CD14-positive monocyte (primary cell): Measurements from ENCODE around the gene ELF1. TPM values are rescaled to one million over a fixed set of nuclear protein-coding genes. Genes with fewer than 3 reads are reported as not detected.

Source experiments
- DNase-seq, 3 donors: peaks; one replicate each; pipeline ENCODE4 v3.0.0-alpha.2; 2011 to 2022
- H2AFZ ChIP-seq: 2 replicates; pipeline ENCODE4 v1.6.0; 2012; ENCODE audit warnings: mild to moderate bottlenecking, low read depth, low read length, inconsistent platforms; ENCODE audit not compliant: insufficient read depth, poor library complexity, severe bottlenecking
- H3K27ac ChIP-seq, 2 donors: 1 replicate in 1 of 2; 2 replicates in 1 of 2; pipeline ENCODE4 v1.5.1; 2012 to 2013; ENCODE audit warnings: low read length in 2 of 2, control low read depth in 1 of 2, inconsistent platforms in 1 of 2, low read depth in 1 of 2, mild to moderate bottlenecking in 1 of 2
- H3K27me3 ChIP-seq, 2 donors: one replicate each; pipeline versions ENCODE4 v1.6.0 to v1.6.1; 2011 to 2013; ENCODE audit warnings: low read length in 2 of 2; ENCODE audit not compliant: control insufficient read depth in 2 of 2, insufficient read depth in 2 of 2
- H3K36me3 ChIP-seq, 2 donors: replicated peaks in 1 of 2; 1 replicate in 1 of 2; 2 replicates in 1 of 2; pipeline versions ENCODE4 v1.5.1 to v1.6.1; 2012 to 2013; ENCODE audit warnings: low read length in 2 of 2, control low read depth in 1 of 2, inconsistent platforms in 1 of 2, mild to moderate bottlenecking in 1 of 2; ENCODE audit not compliant: insufficient read depth in 2 of 2, control insufficient read depth in 1 of 2
- H3K4me1 ChIP-seq, 2 donors: 1 replicate in 1 of 2; 2 replicates in 1 of 2; pipeline versions ENCODE4 v1.5.1 to v1.6.1; 2012 to 2013; ENCODE audit warnings: low read length in 2 of 2, control low read depth in 1 of 2, inconsistent platforms in 1 of 2, mild to moderate bottlenecking in 1 of 2, moderate library complexity in 1 of 2; ENCODE audit not compliant: insufficient read depth in 2 of 2, control insufficient read depth in 1 of 2
- H3K4me2 ChIP-seq: replicated peaks from 2 replicates; pipeline ENCODE3; 2012; ENCODE audit warnings: low read length, moderate library complexity, mild to moderate bottlenecking; ENCODE audit not compliant: poor library complexity, severe bottlenecking; ENCODE audit errors: extremely low read depth
- H3K4me3 ChIP-seq, 3 experiments: fragments of 200-600 bp in 1 of 3; sonication (generic) in 1 of 3; replicated peaks in 1 of 3; 1 replicate in 2 of 3; 2 replicates in 1 of 3; pipeline ENCODE4 v1.5.1; 2011 to 2013; ENCODE audit warnings: low read length in 3 of 3, mild to moderate bottlenecking in 3 of 3, control low read depth in 2 of 3, low read depth in 2 of 3, inconsistent platforms in 1 of 3, moderate library complexity in 1 of 3
- H3K79me2 ChIP-seq: 2 replicates; pipeline ENCODE4 v1.6.0; 2012; ENCODE audit warnings: mild to moderate bottlenecking, control low read depth, inconsistent platforms, low read length, moderate library complexity; ENCODE audit not compliant: insufficient read depth
- H3K9ac ChIP-seq: 2 replicates; pipeline ENCODE4 v1.6.0; 2017; ENCODE audit warnings: low read length, mild to moderate bottlenecking; ENCODE audit not compliant: insufficient read depth, poor library complexity, severe bottlenecking
- H3K9me3 ChIP-seq, 2 donors: replicated peaks in 1 of 2; 1 replicate in 1 of 2; 2 replicates in 1 of 2; pipeline versions ENCODE4 v1.5.1 to v1.6.1; 2012 to 2013; ENCODE audit warnings: low read length in 2 of 2, control low read depth in 1 of 2; ENCODE audit not compliant: control insufficient read depth in 1 of 2, insufficient read depth in 1 of 2
- H4K20me1 ChIP-seq: 2 replicates; pipeline ENCODE4 v1.6.0; 2012; ENCODE audit warnings: mild to moderate bottlenecking, low read length, control low read depth, moderate library complexity; ENCODE audit not compliant: insufficient read depth
- H3K27ac Mint-ChIP-seq, 7 donors: one replicate each; pipeline ENCODE4 v1.8.0; 2020; ENCODE audit warnings: mild to moderate bottlenecking in 7 of 7, mixed read lengths in 7 of 7, moderate library complexity in 6 of 7, inconsistent platforms in 2 of 7
- H3K27me3 Mint-ChIP-seq, 3 donors: one replicate each; pipeline ENCODE4 v1.8.0; 2021 to 2022; ENCODE audit warnings: low read depth in 3 of 3, mild to moderate bottlenecking in 3 of 3, mixed read lengths in 3 of 3, moderate library complexity in 3 of 3, inconsistent platforms in 1 of 3
- H3K36me3 Mint-ChIP-seq, 2 donors: one replicate each; pipeline ENCODE4 v1.8.0; 2020; ENCODE audit warnings: mixed read lengths in 2 of 2, inconsistent platforms in 1 of 2, mild to moderate bottlenecking in 1 of 2
- H3K4me1 Mint-ChIP-seq: one replicate; pipeline ENCODE4 v1.8.0; 2020; ENCODE audit warnings: mild to moderate bottlenecking, mixed read lengths
- H3K4me3 Mint-ChIP-seq, 2 donors: one replicate each; pipeline ENCODE4 v1.8.0; 2020; ENCODE audit warnings: mild to moderate bottlenecking in 2 of 2, mixed read lengths in 2 of 2, moderate library complexity in 1 of 2
- H3K9me3 Mint-ChIP-seq, 7 donors: one replicate each; pipeline ENCODE4 v1.8.0; 2020 to 2022; ENCODE audit warnings: mixed read lengths in 7 of 7, mild to moderate bottlenecking in 6 of 7, moderate library complexity in 6 of 7, inconsistent platforms in 2 of 7
- CTCF ChIP-seq: fragments of 200-600 bp; IDR thresholded peaks from one replicate; pipeline ENCODE4 v1.8.0; 2022; ENCODE audit warnings: antibody characterized with exemption, mild to moderate bottlenecking
- WGBS: methylation state at CpG from one replicate; pipeline ENCODE4 v1.1.5; 2013; ENCODE audit warnings: missing lambda C conversion rate; ENCODE audit not compliant: insufficient coverage; 5-methylcytosine and 5-hydroxymethylcytosine counted together
- intact Hi-C, 2 donors: fragments of 100-400 bp; cut with micrococcal nuclease; formaldehyde crosslinking; loops; one replicate each; pipeline versions ENCODE4 v1.15.0 to v1.15.1; 2023
- polyA minus RNA-seq: library from RNA; depleted of rRNA, polyadenylated mRNA; stranded (reverse); fragments of >200 nt; gene quantifications from 2 replicates; pipeline ENCODE4 v1.2.3, GENCODE V29; 2012
- polyA plus RNA-seq, 3 donors: library from polyadenylated mRNA; depleted of rRNA in 1 of 3; unstranded in 2 of 3; stranded (reverse) in 1 of 3; fragments of 300-500 nt in 2 of 3; fragments of >200 nt in 1 of 3; fragmentation: Illumina TruSeq in 2 of 3; gene quantifications; 1 replicate in 2 of 3; 2 replicates in 1 of 3; pipeline ENCODE4 v1.2.3, GENCODE V29; 2012 to 2021
- total RNA-seq, 12 experiments: library from RNA in 1 of 12; stranded (reverse) in 1 of 12; fragments of 120-200 nt in 1 of 12; gene quantifications; one replicate each; pipeline ENCODE4 v1.2.4 and lab custom pipeline; 2013 to 2026; ENCODE audit warnings: mixed read lengths in 6 of 12, inconsistent platforms in 1 of 12

Gene ELF1
- total RNA-seq (2013): 111 TPM
- 10 to 100 TPM; 63.1 to 83.3 (median 83.3) TPM for polyA plus RNA-seq
- 99.1 and 137 TPM in 2 replicates for polyA minus RNA-seq
- 238 to 567 (median 492) reads per million in 11 experiments for total RNA-seq (lab: John Stamatoyannopoulos, UW)

- Mint-ChIP-seq H3K36me3 (peaks cover 12 to 14% of the 10 kb centered on the region in 2 donors), H3K27me3 (no peaks in the 10 kb centered on the region), H3K9me3 (no peaks in the 10 kb centered on the region), H3K27ac (peak within 1 kb of the TSS; percentile 97 to 100 (median 99)), H3K4me3 (peak within 1 kb of the TSS; percentile 83 to 93), H3K4me1 (peaks cover 38% of the 10 kb centered on the region)
- H3K27me3 ChIP-seq: no peaks in the 10 kb centered on the region
- H3K4me2 ChIP-seq: peak within 1 kb of the TSS; percentile 79
- DNase-seq: peak; percentile 89 to 94 (median 94)
- peaks cover 29% of the 10 kb centered on the region for H4K20me1 ChIP-seq
- H3K36me3 ChIP-seq: peaks cover 0 to 4% of the 10 kb centered on the region in 2 donors
- TF ChIP-seq CTCF: no peak
- no peaks in the 10 kb centered on the region for H3K9me3 ChIP-seq
- H3K79me2 ChIP-seq: peaks cover 97% of the 10 kb centered on the region
- 0% methylated on average over 1 of the region's 4 CpGs for WGBS
- H3K4me3 ChIP-seq: peak within 1 kb of the TSS; percentile 86 to 100 (median 89)
- peak within 1 kb of the TSS; percentile 71 to 100 for H3K27ac ChIP-seq
- H2AFZ ChIP-seq: no peak within 1 kb of the TSS
- H3K9ac ChIP-seq: peak within 1 kb of the TSS; percentile 99
- H3K4me1 ChIP-seq: peaks cover 32 to 38% of the 10 kb centered on the region in 2 donors
- intact Hi-C loops: loop anchor here (2.0 to 5.0 kb wide), 3 partner anchors 33 to 42 kb away; partner anchors contain the start of gene WBP4 (in 1 of the 2)
Measured at GRCh38 chr13:41019011-41019487, at the start of gene ELF1. ELF1 (minus strand) TSS chr13:41019316; CDS start chr13:40982054, 37,262 bp downstream.

GRCh38 chr13:41065078-41065477, 46.0 kb upstream of the ELF1 start:
- no peaks in the 10 kb centered on the region for H3K9me3 ChIP-seq
- H3K4me1 ChIP-seq: peaks cover 7 to 13% of the 10 kb centered on the region in 2 donors
- H3K4me2 ChIP-seq: no peak overlapping the region
- no peak overlapping the region for H3K9ac ChIP-seq
- H3K27ac ChIP-seq: no peak overlapping the region
- H3K4me1 Mint-ChIP-seq: peaks cover 11% of the 10 kb centered on the region
- no peak overlapping the region for H2AFZ ChIP-seq
- peaks cover 54 to 62% of the 10 kb centered on the region in 2 donors for H3K36me3 ChIP-seq
- H3K36me3 Mint-ChIP-seq: peaks cover 45 to 55% of the 10 kb centered on the region in 2 donors
- H3K27me3 ChIP-seq: no peaks in the 10 kb centered on the region
- DNase-seq: no peak
- H3K4me3 Mint-ChIP-seq: no peak overlapping the region
- TF ChIP-seq CTCF: no peak
- intact Hi-C loops: loop anchor here in 1 of 2 donors (10.0 kb wide), 1 partner anchor 280 kb away; the partner anchor contains the start of gene SLC25A15
- no peak overlapping the region for H3K4me3 ChIP-seq
- H3K9me3 Mint-ChIP-seq: peaks cover 0 to 2% (median 0%) of the 10 kb centered on the region in 7 donors
- H3K79me2 ChIP-seq: peaks cover 47% of the 10 kb centered on the region
- H4K20me1 ChIP-seq: peaks cover 5% of the 10 kb centered on the region
- no peak overlapping the region for H3K27ac Mint-ChIP-seq
- peaks cover 0 to 5% (median 3%) of the 10 kb centered on the region in 3 donors for H3K27me3 Mint-ChIP-seq
